ENCODE data around the gene CACNG7.
"Not testable (repeated sequence)": the region's sequence is repeated elsewhere in the genome, so short reads cannot be mapped to it uniquely, and the experiment has no call there.

CACNG7 gene

DNA sequence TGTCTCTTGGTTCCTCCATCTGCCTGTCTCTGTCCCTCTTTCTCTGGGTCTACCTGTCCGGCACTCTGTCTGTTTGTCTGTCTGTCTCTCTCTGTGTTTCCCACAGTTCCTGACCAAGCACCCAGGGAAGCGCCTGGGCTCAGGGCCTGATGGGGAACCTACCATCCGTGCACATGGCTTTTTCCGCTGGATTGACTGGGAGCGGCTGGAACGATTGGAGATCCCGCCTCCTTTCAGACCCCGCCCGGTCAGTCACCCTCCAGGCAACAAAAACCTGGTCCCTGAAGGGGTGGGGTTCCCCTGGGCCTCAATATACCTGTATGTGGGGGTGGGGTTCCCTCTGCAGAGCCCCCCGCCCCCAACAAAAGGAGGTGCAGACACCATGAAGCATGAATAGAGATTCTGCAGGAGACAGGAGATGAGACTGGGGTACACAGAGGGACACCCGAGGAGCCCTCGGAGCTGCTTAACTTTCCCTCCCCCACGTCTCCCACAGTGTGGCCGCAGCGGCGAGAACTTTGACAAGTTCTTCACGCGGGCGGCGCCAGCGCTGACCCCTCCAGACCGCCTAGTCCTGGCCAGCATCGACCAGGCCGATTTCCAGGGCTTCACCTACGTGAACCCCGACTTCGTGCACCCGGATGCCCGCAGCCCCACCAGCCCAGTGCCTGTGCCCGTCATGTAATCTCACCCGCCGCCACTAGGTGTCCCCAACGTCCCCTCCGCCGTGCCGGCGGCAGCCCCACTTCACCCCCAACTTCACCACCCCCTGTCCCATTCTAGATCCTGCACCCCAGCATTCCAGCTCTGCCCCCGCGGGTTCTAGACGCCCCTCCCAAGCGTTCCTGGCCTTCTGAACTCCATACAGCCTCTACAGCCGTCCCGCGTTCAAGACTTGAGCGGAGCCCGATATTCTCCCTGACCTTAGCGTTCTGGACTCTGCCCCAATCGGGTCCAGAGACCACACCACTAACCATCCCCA lies 2.6 kb upstream of the CACNG7 start:
- DNase-seq: no peak

- no peak for DNase-seq
These were observed 1.9 kb upstream of the CACNG7 start for GRCh38 chr19:53907193-53907581.

DNA sequence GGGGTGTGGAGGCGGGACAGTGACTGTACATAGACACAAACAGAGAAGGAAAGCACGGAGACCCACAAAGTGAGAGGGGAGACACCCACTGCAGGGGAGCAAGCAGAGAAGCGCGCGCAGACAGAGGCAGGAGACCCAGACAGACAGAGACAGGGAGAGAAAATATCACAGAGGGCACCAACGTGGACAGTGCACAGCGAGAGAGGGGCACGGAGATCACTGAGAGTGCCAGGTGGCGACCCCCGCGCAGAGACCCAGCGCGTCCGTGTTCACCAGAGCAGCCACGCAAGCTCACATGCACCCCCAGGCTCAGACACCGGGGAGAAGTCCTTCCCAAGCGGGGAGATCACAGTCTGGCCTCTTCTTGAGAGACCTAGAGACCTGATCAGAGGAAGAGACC lies 1.4 kb upstream of the CACNG7 start:
- no peak for DNase-seq

- no peak for DNase-seq
These were observed 758 bp upstream of the CACNG7 start for GRCh38 chr19:53908106-53908934.

DNA sequence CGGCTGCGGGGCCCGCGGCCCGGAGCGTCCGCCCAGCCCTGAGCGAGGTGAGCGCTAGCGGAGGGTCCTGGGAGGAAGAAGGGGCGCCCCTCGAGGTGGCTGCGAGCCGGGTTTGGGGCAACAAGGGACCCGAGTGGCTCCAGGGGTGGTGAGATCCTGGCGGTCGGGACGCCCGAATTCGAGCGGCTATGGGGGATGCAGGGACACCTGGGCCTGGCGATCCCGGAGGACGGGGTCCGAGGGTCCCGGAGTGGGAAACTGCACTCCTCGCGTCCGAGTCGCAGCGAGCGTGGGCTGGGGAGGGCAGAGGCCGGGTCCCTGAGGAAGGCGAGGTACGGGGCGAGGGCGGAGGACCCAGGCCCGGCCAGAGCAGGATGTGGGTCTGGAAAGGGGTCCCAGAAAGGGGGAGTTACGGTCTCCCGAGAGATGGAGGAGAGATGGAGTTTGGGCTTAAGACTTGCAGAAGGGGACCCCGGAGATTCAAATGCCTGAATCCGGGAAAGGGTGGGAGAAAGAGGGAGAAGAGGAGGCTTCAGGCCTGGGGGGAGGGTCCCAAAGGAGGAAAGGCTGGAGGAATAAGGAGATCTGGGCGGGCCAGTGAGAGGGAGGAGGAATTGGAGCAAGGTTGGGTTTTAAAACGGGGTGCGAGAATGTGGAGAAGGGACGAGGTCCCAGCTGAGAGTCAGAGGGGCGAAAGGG lies 542 bp downstream of the CACNG7 start:
- DNase-seq: no peak

GRCh38 chr19:53910170-53910518 lies 1.1 kb downstream of the CACNG7 start:
- no peak for DNase-seq

DNA sequence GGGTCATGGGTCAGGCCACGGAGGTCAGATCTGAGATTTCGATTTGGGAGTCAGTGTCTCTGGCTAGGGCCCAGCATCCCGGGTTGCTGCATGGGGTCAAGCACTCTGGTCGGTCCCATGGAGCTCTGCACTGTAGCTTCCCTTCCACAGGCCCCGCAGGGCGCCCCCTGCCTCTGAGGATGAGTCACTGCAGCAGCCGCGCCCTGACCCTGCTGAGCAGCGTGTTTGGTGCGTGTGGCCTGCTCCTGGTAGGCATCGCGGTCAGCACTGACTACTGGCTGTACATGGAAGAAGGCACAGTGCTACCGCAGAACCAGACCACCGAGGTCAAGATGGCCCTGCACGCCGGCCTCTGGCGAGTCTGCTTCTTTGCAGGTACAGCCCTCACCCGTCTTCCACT lies 3.6 kb downstream of the CACNG7 start:
- DNase-seq: no peak

- no peak for DNase-seq
These were observed 5.9 kb downstream of the CACNG7 start for GRCh38 chr19:53915000-53915399.

DNA sequence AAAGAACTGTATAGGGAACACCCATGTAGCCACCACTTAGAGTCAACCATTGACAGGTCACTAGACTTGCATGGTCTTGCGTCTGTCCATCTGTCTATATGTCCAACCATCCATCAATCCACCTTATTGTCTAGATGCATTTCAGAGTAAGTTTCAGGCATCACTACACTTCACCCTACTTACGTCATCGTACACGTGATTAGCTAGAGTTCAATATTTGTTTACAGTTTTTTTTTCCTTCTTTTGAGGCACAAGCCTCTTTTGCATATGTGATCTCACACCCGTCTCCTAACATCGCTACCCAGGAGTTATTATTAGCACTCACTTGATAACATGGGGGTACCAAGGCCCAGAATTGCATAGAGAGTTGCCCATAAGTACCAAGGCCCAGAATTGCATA lies 6.9 kb downstream of the CACNG7 start:
- DNase-seq: no peak

GRCh38 chr19:53917356-53917755 lies 8.3 kb downstream of the CACNG7 start:
- no peak for DNase-seq

DNA sequence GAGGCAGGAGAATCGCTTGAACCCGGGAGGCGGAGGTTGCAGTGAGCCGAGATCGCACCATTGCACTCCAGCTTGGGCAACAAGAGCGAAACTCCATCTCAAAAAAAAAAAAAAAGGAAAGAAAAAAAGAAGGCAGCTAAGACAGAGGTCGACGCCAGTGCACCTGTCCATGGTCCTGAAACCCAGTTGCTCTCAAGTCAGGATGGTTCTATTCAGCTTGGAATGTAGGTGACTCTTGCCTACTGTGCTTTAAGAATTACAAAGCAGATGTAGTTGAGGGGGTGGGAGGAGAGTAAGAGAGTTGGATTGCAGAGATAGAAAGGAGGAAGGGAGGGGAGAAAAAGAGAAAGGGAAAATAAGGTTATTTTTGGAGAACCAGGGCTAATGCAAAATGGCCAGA lies 18.7 kb downstream of the CACNG7 start:
- no peak for DNase-seq

DNA sequence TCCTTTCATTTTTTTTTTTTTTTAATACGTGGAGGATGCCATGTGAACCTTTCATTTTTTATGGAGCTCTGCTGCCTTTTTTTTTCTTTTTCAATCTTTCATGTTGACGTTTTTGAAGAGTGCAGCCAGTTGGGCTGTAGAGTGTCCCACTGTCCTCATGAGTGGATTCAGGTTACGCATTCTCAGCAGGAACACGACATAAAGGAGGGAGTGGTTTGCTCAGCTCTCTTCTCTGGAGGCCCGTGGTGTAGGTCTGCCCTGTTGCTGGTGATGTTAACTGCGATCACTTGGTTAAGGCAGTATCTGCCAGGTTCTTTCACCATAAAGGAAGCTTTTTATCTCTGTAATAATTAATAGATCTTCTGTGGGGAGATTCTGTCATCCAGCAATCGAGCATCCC lies 27.0 kb downstream of the CACNG7 start:
- no peak for DNase-seq

DNA sequence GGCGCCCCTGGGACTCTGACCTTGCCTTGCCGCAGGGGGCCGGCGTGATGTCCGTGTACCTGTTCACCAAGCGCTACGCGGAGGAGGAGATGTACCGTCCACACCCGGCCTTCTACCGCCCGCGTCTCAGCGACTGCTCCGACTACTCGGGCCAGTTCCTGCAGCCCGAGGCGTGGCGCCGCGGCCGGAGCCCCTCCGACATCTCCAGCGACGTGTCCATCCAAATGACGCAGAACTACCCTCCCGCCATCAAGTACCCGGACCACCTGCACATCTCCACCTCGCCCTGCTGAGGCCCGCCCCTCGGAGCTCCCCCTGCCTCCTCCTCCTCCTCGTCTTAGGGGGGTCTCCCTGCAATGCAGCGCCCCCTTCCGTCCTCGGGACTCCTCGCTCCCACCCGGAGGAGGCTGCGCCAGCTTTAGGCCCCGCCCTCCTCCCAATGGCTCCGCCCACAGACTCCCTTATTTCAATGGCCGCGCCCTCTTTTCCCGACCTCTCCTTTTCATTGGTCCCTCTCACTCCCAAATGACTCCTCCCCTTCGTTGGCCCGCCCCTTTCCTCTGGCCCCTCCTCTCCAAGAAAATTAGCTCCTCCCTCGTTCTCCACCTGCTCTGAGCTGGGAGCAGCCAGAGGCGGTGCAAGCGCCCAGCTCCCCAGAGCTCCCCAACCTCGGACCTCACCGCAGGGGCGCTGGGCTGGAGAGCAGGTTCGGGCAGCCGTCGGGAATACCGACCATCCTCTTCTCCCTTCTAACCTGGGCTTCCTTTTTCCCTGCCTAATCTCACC lies 33.1 kb downstream of the CACNG7 start:
- DNase-seq: no peak

GRCh38 chr19:53944416-53944815 lies 35.3 kb downstream of the CACNG7 start:
- DNase-seq: no peak

DNA sequence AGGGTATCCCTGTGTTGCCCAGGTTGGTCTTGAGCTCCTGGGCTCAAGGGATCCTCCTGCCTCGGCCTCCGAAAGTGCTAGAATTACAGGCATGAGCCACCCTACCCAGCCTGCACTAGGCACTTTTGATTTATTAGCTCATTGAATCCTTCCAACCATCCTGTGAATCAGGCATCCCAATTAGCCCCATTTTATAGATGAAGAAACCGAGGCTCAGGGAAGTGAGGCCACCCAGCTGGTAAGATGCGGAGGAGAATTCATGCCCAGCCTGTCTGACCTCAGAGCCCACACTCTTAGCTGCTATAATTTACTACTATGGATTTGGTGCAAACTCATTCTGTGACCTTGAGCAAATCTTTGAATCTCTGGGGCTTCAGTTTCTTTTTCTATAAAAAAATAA lies 35.9 kb downstream of the CACNG7 start:
- no peak for DNase-seq

DNA sequence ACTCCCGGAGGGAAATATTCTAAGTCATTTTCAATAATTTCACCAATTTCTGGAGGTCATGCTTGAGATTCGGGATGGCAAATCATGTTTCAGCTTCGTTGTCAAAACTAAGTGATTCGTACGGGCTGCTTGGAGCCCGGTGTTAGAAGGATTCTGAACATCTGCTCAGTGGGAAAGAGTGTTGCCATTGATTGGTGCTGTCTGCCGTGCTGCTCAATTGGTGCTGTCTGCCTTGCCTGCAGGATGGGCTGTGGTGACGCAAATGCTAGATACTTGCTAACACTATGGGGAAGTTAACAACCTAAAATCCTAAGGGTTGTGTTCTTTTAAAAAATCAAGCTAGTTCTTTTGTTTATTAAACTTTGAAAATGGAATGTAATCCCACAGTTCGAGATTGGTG lies 36.4 kb downstream of the CACNG7 start:
- DNase-seq: no peak

DNA sequence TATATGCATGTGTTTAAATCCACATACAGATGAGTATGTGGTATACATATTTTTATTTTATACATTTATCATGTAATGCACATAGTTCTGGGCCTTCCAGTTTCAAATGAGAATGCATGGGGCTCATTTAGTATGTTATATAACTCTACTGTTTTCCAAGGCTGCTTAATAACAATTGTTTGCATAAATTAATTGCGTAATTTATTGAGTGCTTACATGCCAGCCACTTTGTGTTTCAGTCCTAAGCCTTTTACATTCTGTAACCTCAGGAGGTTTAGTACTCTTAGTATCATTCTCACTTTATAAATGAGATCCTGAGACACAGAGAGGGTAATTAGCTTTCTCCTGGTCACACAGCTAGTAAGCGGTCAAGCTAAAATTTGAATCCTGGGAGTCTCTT lies 36.9 kb downstream of the CACNG7 start:
- no peak for DNase-seq

DNA sequence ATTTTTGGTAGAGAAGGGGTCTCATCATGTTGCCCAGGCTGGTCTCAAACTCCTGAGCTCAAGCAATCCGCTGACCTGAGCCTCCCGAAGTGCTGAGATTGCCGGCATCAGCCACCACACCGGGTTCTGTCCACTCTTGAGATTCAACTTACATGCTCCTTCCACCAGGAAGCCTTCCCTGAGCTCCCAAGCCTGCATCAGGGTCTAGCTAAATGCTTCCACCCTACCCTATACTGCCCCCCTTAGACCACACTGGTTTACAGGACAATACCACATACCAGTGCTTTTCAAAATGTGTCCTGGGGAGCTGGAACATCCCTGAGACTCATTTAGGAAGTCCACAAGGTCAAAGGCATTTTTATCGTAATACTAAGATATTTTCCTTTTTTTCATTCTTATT lies 38.5 kb downstream of the CACNG7 start:
- no peak for DNase-seq

DNA sequence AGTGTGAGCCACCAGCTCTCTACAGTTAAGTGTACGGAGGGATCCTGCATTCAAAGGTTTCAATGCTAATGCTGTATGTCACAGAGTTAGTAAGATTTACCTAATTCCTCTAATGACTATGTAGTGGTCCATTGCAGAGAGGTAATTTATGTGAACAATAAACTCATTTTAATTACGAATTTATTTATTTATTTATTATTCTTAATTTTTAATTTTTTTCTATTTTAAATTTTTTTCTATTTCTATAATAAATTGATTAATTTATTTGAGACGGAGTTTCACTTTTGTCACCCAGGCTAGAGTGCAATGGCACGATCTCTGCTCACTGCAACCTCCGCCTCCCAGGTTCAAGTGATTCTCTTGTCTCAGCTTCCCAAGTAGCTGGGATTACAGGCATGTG lies 39.5 kb downstream of the CACNG7 start:
- not testable (repeated sequence) for DNase-seq

DNA sequence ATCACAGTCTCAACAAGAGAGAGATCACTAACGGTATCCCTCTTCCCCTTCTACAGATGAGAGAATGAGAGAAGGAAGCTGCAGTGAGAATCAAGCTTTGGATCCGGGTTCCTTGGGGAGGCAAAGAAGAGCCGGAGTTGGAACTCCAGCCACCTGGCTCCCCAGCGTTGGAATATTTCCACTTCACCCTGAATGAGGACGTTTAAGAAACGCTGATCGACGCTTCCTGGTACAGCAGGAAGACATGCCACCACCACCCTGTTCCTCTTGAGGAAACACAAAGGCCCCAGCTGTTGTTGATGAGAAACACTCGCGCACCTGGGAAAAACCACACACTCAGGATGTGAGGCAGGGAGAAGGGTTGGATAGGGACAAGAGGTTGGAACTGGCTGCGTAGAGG lies 42.4 kb downstream of the CACNG7 start:
- no peak for DNase-seq

DNA sequence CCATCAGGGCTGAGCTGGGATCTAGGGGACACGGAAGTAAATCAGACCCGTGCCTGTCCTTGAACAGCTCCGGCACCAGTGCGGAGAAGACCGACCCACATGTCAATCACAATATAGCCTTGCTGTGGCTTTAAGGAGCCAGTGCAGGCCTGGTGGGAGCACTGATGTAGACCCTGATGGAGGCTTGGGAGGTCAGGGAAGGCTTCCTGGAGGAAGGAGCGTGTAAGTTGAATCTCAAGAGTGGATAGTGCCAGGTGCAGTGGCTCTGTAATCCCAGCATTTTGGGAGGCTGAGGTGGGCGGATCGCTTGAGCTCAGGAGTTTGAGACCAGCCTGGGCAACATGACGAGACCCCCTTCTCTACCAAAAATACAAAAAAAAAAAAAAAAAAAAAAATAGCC lies 42.9 kb downstream of the CACNG7 start:
- no peak for DNase-seq

DNA sequence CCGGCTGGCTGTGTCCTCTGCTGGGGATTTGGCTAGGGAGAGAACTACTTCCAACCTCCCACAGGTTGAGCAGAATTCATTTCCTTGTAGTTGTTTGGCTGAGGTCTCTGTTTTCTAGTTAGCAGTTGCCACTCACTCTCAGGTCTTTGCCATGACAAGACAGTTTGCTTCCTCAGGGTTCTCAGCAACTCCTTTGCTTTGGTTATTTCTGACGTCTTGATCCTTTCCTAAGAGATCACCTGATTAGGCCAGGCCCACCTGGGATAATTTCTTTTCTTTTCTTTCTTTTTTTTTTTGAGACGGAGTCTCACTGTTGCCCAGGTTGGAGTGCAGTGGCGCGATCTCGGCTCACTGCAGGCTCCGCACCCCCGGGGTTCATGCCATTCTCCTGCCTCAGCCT lies 44.3 kb downstream of the CACNG7 start:
- DNase-seq: no peak
